Measurements from ENCODE around the gene BLACAT1.
"Not testable (repeated sequence)": the region's sequence is repeated elsewhere in the genome, so short reads cannot be mapped to it uniquely, and the experiment has no call there.

Gene BLACAT1

DNA sequence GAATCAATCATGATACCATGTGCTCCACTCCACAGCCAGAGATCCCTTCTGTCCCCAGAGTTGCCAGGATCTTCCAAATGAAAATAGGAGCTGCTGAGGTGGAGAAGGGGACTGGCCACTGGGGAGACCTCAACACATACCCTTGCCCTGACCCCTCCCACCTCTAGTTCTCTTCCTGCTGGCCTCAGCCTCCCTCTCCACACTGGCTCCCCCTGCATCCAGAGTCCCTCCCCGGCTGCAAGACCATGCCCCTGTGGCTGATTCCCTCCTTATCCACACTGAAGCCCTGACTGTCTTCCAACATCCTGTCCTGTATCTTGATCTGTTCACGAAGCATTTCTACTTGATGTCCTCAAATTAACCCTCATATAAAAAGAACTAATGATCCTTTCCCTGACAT, 27.5 kb upstream of the BLACAT1 start:
- no peak for DNase-seq (ENCODE audit: low spot score)

DNA sequence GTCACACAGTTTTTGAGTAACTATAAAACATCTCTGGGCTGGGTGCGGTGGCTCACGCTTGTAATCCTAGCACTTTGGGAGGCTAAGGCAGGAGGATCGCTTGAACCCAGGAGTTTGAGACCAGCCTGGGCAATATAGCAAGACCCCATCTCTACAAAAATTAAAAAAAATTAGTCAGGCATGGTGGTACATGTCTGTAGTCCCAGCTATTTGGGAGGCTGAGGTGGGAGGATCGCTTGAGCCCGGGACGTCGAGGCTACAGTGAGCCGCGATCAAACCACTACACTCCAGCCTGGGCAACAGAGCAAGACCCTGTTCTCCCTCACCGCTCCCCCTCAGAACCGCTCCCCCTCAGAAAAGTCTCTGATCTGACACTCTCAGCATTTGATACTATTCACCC, 26.7 kb upstream of the BLACAT1 start:
- DNase-seq (ENCODE audit: low spot score): not testable (repeated sequence)

DNA sequence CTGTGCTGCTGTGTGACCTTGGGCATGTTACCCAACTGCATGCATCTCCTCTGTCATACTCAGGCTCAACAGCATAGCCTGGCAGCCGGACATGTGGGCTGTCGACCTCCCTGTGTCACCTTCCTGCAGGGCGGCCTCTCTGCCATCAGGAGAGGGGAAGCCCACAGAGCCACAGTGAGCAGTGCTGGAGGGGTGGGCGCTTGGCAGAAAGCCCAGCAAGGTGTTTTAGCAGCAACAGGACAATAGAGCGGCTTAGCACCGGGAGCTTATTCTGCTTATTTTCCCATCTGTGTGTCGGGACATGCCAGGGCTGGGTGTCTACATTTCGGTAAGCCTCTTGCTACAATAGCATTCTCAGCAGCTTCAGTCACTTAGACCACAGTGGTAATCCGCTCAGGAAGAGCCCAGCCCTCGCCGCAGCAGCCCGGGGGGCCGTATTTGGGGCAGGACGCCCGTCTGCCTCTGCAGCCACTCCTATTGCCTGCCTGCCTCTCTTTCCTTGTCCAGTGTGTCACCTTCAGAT, 25.8 kb upstream of the BLACAT1 start:
- DNase-seq (ENCODE audit: low spot score): no peak

DNA sequence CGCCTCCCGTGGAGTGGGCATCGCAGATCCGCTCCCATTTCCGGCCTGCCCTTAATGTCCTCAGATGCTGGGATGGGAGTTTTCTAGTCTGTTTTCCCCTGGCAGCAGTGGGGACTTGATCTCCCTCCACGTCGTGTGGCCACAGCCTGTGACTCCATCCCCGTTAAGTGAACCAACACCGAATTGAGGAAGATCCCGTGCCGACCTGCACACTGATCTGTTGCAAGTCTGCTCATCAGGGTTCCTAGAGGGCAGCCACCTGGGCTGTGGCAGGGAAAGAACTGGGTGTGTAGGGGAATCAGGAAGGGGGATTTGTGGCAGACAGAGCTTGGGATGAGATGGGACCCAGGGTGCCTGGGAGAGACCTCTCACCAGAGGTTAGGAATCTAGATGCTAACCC, 25.4 kb upstream of the BLACAT1 start:
- DNase-seq (ENCODE audit: low spot score): no peak

DNA sequence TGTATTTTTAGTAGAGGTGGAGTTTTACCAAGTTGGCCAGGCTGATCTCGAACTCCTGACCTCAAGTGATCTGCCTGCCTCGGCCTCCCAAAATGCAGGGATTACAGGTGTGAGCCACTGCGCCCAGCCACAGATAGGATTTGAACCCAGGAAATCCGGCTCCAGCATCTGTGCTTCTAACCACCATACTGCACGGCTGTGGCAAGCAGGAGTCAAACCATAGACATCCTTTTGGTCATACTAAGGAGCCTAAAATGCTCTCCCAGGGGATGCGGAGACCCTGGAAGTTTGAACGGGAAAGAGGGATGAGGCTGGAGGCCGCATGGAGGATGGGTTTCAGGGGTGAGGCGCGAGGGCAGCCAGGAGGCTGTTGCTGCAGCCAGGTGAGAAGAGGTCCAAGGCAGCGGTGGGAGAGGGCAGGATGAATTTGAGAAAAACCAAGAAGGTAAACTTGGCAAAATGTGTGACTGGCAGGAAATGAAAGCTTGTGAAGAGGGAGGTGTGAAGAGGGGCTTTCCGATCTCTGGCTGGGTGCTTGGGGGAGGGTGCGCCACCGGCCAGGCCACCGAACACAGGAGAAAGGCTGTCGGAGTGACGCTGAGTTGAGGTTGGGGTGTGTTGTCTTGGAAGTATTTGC, 24.6 kb upstream of the BLACAT1 start:
- DNase-seq (ENCODE audit: low spot score): no peak

DNA sequence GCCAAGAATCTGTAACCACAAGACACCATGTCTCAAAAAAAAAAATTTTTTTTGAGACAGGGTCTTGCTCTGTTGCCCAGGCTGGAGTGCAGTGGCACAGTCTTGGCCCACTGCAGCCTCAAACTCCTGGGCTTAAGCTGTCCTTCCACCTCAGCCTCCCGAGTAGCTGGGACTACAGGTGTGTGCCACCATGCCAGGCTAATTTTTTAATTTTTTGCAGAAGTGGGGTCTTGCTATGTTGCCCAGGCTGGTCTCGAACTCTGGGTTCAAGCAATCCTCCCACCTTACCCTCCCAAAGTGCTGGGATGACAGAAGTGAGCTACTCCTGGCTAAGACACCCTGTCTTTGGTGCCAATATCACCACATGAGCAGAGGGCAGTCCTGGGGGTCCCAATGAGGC, 23.1 kb upstream of the BLACAT1 start:
- not testable (repeated sequence) for DNase-seq (ENCODE audit: low spot score)

DNA sequence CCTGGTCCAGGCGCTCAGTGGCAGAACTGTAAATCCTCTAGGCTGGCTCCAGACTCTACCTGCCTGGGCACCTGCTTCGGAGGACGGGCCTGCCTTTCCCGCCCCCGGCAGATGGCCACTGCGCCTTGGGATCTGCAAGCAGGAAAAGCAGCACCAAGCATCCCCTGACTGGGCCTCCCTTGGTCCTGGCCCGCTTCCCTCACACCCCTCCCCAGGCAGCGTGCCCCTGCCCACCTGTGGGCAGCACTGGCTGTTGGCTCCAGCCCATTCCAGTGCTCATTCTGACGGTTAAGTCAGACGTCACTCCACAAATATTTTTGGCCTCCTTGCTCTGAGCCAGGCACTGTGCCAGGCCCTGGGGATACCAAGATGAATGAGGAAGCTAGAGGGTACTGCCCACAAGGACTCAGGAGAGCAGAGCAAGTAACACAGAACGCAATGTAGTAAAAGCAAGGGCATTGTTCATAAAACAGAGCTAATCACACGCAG, 22.0 kb upstream of the BLACAT1 start:
- DNase-seq (ENCODE audit: low spot score): no peak

DNA sequence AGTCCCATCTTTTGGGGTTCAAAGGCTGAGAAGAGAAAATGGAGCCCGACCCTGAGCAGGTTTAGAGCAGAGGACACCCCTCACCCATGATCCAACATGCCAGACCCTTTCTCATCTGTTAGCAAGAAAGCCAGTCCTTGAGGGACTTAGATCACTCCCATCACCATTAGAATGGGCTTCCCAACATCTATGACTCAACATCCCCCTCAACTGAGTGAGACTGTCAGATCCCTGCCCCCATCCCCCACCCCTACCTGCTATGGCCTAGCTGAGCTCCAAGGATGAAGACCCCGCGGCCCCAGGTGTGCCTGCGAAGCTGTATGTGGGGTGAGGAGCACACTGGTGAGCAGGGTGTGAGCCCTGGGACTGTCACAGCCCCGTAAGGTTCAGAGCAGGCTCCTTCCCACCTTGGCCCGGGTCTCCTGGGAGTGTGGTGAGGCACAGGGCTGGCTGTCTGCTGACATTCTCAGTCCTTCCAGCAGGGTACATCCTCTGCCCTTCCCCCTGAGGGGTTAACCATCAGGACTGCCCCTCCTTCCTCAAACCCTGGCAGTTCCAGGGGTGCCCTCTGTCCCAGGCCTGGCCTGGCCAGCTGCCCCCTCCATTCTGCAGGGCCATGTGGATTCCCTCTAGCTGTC, 21.4 kb upstream of the BLACAT1 start:
- no peak for DNase-seq (ENCODE audit: low spot score)

DNA sequence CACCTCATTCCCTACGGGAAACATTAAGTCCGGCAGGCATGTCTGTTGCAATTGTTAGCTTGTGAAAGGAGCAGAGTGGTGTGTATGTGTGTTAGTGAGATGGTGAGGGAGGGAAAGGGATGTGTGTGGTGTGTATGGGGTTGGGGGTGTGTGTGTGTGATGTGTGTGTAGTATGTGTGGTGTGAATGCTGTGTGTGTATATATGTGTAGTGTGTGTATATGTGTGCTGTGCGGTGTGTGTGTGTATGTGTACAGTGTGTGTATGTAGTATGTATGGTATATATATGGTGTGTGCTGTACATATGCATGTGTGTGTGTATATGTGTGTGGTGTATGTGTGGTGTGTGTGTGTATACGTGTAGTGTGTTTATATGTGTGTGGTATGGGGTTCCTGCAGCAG, 20.8 kb upstream of the BLACAT1 start:
- DNase-seq (ENCODE audit: low spot score): no peak

DNA sequence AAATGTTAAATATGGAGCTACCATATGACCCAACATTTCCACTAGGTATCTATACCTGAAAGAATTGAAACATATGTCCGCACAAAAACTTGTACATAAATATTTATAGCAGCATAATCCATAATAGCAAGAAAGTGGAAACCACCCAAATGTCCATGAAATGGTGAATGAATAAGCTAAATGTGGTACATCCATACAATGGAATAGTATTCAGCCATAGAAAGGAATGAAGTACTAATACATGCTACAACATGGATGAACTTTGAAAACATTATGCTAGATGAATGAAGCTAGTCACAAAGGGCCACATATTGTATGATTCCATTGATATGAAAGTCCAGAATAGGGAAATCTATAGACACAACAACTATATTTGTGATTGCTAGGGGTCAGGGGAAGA, 20.0 kb upstream of the BLACAT1 start:
- no peak for DNase-seq (ENCODE audit: low spot score)

DNA sequence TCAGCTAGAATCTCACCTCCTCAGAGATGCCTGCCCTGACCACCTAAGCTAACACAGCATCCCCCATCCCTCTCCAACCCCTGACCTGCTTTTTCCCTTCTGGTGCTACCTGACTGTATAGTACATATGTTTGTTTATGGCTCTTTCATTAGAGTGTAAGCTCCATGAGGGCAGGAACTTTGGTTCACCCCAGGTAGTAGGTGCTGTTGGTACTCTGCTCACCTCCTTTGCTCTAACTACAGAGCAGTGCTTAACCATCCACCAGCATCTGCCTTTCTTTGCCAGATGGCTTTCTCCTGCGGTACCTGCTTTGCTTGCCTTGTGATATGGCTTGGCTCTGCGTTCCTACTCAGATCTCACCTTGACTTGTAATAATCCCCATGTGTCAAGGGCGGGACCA, 18.7 kb upstream of the BLACAT1 start:
- no peak for DNase-seq (ENCODE audit: low spot score)

DNA sequence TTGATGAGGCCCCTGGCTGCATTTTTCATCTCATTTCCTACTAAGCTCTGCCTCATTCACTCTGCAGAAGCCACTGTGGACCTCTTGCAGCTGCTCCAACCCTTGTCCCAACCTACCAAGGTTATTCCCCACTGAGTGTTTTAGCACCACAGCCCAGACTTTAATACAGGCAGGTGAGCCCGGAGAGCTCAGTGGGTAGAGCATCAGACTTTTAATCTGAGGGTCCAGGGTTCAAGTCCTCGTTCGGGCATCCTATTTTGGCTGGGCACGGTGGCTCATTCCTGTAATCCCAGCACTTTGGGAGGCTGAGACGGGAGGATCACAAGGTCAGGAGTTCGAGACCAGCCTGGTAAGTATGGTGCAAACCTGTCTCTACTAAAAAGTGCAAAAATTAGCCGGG, 18.1 kb upstream of the BLACAT1 start:
- no peak for DNase-seq (ENCODE audit: low spot score)

DNA sequence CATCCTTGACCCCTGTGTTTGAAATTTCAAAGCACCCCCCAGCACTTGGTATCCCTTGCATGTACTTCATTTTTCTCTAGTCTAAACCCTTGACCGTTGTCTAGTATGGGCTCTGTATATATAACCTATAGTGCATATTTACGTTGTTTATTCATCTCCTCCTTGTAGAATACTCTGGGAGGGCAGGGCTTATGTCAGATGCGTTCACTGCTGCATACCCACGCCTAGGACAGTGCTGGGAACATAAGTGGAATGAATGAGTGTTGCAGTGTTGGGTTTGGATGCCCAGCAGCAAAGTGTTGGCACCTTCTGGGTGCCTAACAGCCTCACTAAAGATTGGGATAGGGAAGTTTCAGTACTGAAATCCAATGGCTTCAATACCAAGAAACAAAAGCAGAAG, 17.6 kb upstream of the BLACAT1 start:
- no peak for DNase-seq (ENCODE audit: low spot score)

DNA sequence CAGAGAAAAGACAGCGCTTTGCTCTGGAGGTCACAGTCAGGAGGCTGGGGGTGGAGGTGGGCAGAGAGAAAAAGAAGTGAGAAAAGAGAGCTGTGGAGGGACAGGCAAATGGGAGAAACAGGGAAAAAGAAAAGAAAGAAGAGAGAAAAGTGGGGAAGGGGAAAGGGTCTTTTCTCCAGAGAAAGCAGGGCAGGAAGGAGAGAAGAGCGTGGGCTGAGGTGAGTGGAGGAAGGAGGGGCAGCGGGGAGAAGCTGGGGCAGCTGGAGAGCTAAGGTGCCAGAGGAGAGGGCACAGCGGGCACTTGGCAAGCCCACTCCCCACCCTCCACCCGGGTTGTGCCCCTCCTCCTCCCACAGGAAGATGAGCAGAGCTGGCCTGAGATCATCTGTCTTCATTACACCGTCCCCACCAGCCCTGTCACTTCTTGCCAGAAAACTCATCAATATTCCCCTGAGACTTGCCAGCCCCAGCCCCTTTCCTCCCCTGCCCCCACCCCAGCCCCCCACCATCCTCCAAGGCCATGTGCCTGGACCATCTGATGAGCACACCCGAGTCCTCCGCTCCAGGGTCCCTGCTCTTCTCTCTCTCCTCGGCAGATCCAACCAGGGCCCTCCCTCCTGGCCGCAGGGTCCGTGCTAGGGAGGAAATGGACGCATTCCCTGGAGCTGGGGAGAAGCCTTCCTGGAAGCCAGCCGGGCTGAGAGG, 17.0 kb upstream of the BLACAT1 start:
- no peak for DNase-seq (ENCODE audit: low spot score)

DNA sequence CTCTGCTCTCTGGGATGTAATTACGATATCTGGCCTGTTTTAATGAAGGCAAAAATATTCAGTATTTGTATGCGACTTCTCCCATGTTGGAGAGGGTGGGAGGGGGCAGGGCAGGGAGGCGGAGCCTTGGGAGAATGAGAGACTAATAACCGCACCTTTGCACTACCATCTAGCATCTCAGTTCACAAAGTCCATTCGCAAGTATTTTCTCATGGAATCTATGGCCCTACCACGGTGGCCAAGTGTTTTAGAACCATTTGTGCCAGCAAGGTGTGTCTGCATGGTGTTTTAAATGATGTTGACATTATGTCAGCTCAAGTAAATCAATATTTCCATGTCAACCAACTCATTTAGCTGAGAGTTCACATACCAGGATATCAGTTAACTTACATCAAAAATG, 14.3 kb upstream of the BLACAT1 start:
- DNase-seq (ENCODE audit: low spot score): no peak

DNA sequence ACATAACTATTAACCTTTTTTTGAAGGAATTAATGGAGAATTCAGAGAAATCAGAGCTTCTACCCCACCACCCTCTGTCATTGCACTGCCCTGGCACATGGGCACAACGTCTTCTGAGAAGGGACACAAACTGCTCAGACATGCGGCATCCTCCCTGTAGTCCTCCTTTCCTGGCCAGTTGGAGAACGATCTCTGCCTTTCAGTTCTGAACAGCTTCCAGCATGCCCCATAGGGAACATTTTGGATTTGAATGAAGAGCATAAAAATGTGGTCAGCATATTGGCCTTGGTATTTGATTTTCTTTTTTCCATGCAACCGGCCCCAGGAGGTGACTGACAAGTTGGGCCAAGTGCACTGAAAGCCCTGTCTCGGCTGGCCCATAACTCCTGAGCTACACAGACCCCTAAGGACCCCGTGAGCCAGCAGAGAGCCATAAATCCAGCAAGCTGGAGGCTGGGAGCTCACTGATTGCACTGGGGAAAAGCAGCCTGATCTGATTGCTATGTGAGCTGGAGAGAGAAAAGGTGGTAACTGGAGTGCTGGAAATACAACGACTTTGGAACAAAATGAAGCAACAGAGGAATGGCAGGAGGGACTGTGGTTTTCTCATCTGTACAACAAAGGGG, 10.9 kb upstream of the BLACAT1 start:
- DNase-seq (ENCODE audit: low spot score): no peak

DNA sequence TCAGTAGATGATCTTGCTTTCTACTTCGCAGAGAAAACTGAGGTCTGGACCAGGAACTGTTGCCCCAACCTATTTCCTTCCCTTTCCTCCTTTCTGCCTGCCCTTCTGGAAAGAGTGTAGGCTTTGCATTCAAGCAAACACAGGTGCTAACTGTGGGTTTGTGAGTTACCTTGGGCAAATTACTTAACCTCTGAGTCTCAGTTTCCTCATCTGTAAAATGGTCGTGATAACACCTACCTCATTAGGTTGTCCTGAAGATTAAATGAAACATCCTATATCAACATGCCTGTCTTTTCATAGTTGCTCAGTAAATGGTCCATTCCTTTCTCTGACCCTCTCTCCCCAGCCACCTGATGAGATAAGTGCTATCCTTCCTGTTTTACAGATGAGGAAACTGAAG, 9.5 kb upstream of the BLACAT1 start:
- no peak for DNase-seq (ENCODE audit: low spot score)

DNA sequence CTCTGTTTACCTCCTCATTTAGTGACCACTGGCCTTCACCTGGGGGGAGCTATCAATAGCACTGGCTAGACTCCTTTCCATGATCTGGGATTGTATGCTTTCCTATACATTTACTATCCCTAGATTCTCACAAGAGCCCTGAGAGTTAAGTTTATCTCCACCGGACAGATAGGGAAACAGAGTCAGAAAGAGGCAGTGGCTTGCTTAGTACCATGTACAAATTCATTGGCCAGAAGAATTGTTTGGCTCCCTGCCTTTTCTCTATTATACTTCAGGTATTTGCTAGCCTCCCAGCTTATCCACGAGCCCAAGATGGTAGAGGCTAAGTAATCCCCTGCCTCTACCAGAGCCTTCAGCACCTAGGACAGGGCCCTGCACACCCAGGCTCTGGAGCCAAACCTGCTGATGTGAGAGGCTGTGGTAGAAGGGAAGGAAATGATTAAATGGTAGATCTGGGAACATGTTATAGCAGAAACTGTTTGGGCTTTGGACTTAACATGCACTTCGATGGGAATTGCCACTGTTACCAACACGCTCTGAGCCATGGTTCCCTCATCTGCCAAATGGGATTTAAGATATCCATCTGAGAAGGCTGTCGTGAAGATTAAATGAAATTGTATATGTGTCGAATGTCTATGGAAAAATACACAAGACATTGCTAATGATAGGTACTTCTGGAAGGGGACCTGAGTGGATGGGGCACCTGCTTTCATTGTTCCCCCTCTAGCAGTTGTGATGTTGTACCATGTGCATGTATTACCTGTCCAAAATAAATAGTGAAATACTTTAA, 3.1 kb upstream of the BLACAT1 start:
- no peak for DNase-seq (ENCODE audit: low spot score)

DNA sequence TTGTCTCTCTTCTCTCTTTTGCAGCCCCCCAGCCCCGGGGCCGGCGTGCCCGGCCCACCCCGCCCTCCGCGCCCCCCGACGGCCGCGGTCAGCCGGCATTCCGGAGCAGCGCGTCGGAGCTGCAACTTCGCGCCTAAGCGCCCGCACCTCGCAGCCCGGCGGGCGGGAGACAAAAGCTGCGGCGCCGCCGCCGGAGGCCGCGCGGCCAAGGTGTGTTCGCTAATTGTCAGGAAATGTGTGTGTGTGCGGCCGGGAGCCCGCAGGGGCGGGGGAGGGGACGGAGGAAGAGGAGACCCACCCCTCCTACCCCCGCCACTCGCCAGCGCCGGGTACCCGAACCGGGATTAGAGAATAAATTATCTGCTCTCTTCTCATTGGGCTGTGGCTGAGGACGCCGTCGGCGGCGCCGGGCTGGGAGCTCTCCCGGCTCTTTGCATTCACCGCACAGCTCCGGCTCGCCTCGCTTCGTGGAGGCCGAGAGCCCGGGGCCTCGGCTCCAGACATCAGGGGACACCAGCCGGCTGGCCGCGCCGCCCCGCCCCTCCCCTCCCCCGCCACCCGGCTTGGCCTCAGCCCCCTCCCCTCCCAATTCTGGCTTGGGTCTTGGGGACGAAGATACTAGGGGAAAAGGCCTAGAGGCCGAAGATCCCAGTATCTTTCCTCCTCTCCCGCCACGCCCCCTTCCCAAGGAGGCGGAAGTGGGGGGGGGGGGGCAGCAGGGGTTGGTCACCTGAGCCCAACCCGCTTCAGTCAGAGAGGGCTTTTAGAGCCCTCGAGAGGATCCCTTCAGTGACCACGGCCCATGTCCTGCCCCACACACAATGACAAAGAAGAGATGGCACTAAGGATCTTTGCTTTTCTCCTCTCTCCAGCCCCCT, 1.3 kb upstream of the BLACAT1 start:
- DNase-seq (ENCODE audit: low spot score): no peak

DNA sequence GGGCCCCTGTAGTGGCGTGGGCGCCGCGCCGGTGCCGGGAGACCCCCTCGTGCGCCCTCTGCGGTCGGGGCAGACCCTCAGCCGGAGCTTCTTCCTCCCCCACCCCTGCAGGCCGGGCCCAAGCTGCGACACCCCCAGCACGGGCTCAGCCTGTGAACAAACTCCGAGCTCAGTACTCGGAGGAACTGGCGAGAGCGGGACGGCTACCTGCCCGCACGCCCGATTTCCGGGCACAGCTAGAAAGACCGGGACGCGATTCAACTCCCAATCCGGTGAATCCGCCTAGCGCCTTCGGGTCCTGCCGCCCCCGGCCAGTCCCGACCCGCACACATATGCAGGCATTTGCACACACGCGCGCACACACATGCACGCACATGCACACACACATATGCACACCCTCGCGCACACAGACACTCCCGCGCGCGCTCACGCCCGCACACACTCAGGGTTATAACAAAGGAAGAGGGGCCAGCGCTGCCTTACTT, 580 bp upstream of the BLACAT1 start:
- no peak for DNase-seq (ENCODE audit: low spot score)

DNA sequence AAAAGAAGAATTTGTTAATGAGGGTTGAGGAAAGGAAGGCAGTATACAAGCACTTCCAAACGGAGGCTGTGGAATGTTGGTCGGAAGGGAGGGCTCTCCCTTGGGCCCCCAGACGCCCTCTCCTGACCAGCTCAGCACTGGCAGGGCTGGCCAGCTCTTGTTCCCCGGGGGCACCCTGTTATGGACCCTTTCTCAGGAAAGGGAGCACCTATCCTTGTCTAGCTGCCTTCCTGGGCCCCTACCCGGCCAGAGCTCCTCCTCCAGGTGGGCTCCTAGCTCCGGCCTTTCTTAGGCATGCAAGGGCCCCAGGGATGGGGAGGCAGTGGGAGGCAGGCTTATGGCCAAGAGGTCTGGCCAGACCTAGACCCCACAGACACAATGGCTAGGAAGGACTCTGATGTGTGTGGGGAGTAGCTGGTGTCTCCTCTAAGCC, 926 bp downstream of the BLACAT1 start:
- no peak for DNase-seq (ENCODE audit: low spot score)

All from hematopoietic multipotent progenitor cell treated with erythropoietin and hydrocortisone succinate and interleukin-3 and kit ligand, for 15 days (in vitro differentiated cells).